H1 (cell line): ENCODE results near the gene CLEC4F. TPM values are rescaled to one million over a fixed set of nuclear protein-coding genes. Genes with fewer than 3 reads are reported as not detected.

Experiments
- CTCF ChIA-PET: fragments of 300-600 bp; sonication (Branson Sonifier 250); formaldehyde crosslinking; loops from one replicate; lab custom pipeline; 2021; ENCODE audit not compliant: partially characterized antibody; lab: Charles Lee
- POLR2A ChIA-PET: fragments of 300-600 bp; sonication (Branson Sonifier 250); formaldehyde crosslinking; loops from one replicate; lab custom pipeline; 2021; ENCODE audit warnings: inconsistent platforms; ENCODE audit not compliant: partially characterized antibody; lab: Charles Lee
- DNase-seq, 2 experiments: peaks; one replicate each; pipeline versions ENCODE4 v3.0.0 to v3.0.0-alpha.2; 2010 to 2022; ENCODE audit warnings: low spot score in 2 of 2, low read depth in 1 of 2, mixed read lengths in 1 of 2
- FAIRE-seq: peaks from 2 replicates; lab custom pipeline; 2011; peaks lifted over from hg19 to GRCh38; lab: Jason Lieb, UNC
- H2AFZ ChIP-seq: 2 replicates; pipeline ENCODE4 v1.8.1; 2012; ENCODE audit warnings: low read length, inconsistent platforms
- H2AK5ac ChIP-seq: 2 replicates; pipeline ENCODE4 v1.6.1; 2013; ENCODE audit warnings: low read depth, low read length
- H2BK120ac ChIP-seq: replicated peaks from 2 replicates; pipeline ENCODE3; 2013; ENCODE audit warnings: low read depth, low read length, inconsistent platforms
- H2BK12ac ChIP-seq: 2 replicates; pipeline ENCODE4 v1.6.1; 2013; ENCODE audit warnings: low read depth, low read length
- H2BK15ac ChIP-seq: 2 replicates; pipeline ENCODE4 v1.6.1; 2013; ENCODE audit warnings: low read length
- H2BK20ac ChIP-seq: 2 replicates; pipeline ENCODE4 v1.6.1; 2013; ENCODE audit warnings: low read length
- H2BK5ac ChIP-seq: 2 replicates; pipeline ENCODE4 v1.6.1; 2013; ENCODE audit warnings: low read depth, low read length
- H3K14ac ChIP-seq: 2 replicates; pipeline ENCODE4 v1.6.1; 2013; ENCODE audit warnings: inconsistent platforms; ENCODE audit not compliant: insufficient read length
- H3K18ac ChIP-seq: 2 replicates; pipeline ENCODE4 v1.6.1; 2013; ENCODE audit warnings: low read length; ENCODE audit errors: extremely low read depth
- H3K23ac ChIP-seq: 2 replicates; pipeline ENCODE4 v1.6.1; 2013; ENCODE audit warnings: inconsistent platforms; ENCODE audit not compliant: insufficient read length
- H3K23me2 ChIP-seq: 2 replicates; pipeline ENCODE4 v1.6.1; 2013; ENCODE audit warnings: low read depth, low read length
- H3K27ac ChIP-seq: 2 replicates; pipeline ENCODE4 v1.6.1; 2011; ENCODE audit warnings: low read depth, low read length, inconsistent platforms
- H3K27me3 ChIP-seq, 4 experiments: replicated peaks in 1 of 4; 1 replicate in 1 of 4; 2 replicates in 3 of 4; pipeline versions ENCODE4 v1.6.1 to v1.8.1; 2011 to 2013; ENCODE audit warnings: low read length in 3 of 4, mild to moderate bottlenecking in 3 of 4, inconsistent platforms in 2 of 4, mixed read lengths in 2 of 4, moderate library complexity in 1 of 4; ENCODE audit not compliant: control insufficient read depth in 3 of 4, insufficient read depth in 3 of 4; ENCODE audit errors: extremely low read depth in 1 of 4
- H3K36me3 ChIP-seq, 4 experiments: 2 replicates each; pipeline versions ENCODE4 v1.6.1 to v1.8.1; 2011 to 2013; ENCODE audit warnings: mild to moderate bottlenecking in 4 of 4, low read length in 3 of 4, moderate library complexity in 2 of 4, control low read depth in 1 of 4, inconsistent platforms in 1 of 4; ENCODE audit not compliant: insufficient read depth in 4 of 4, control insufficient read depth in 2 of 4
- H3K4ac ChIP-seq: replicated peaks from 2 replicates; pipeline ENCODE3; 2013; ENCODE audit warnings: low read length, low read depth, mixed read lengths, inconsistent platforms; ENCODE audit not compliant: insufficient read length
- H3K4me1 ChIP-seq, 4 experiments: replicated peaks in 1 of 4; 1 replicate in 1 of 4; 2 replicates in 3 of 4; pipeline versions ENCODE4 v1.6.1 to v1.8.1; 2011 to 2013; ENCODE audit warnings: low read length in 3 of 4, inconsistent platforms in 2 of 4, mixed read lengths in 1 of 4; ENCODE audit not compliant: insufficient read depth in 4 of 4, control insufficient read depth in 3 of 4
- H3K4me2 ChIP-seq, 2 experiments: 2 replicates each; pipeline versions ENCODE4 v1.6.1 to v1.8.1; 2011 to 2013; ENCODE audit warnings: low read depth in 2 of 2, low read length in 2 of 2, control low read depth in 1 of 2, inconsistent platforms in 1 of 2, mild to moderate bottlenecking in 1 of 2; ENCODE audit not compliant: insufficient read depth in 1 of 2
- H3K4me3 ChIP-seq, 4 experiments: fragments of 200-600, 300-600 bp in 1 of 4; sonication (generic), shearing (Covaris generic), sonication (Bioruptor Twin) in 1 of 4; 2 replicates each; pipeline versions ENCODE4 v1.5.1 to v1.8.1; 2011 to 2016; ENCODE audit warnings: low read length in 4 of 4, low read depth in 3 of 4, control low read depth in 2 of 4, inconsistent platforms in 2 of 4, mild to moderate bottlenecking in 2 of 4, mixed read lengths in 1 of 4, moderate library complexity in 1 of 4; ENCODE audit not compliant: insufficient read depth in 2 of 4; ENCODE audit errors: extremely low read depth in 1 of 4
- H3K56ac ChIP-seq: replicated peaks from 2 replicates; pipeline ENCODE3; 2013; ENCODE audit warnings: low read depth, mild to moderate bottlenecking, mixed read lengths, low read length, inconsistent platforms; ENCODE audit not compliant: insufficient read length
- H3K79me1 ChIP-seq: 2 replicates; pipeline ENCODE4 v1.6.1; 2013; ENCODE audit warnings: low read depth, low read length, control low read depth
- H3K79me2 ChIP-seq, 2 experiments: 2 replicates each; pipeline versions ENCODE4 v1.6.1 to v1.8.1; 2012 to 2013; ENCODE audit warnings: low read length in 2 of 2, mild to moderate bottlenecking in 2 of 2, inconsistent platforms in 1 of 2; ENCODE audit not compliant: insufficient read depth in 2 of 2, control insufficient read depth in 1 of 2
- H3K9ac ChIP-seq, 4 experiments: replicated peaks in 1 of 4; 1 replicate in 1 of 4; 2 replicates in 3 of 4; pipeline versions ENCODE4 v1.6.1 to v1.8.1; 2011 to 2013; ENCODE audit warnings: low read depth in 3 of 4, low read length in 3 of 4, control low read depth in 2 of 4, mild to moderate bottlenecking in 2 of 4, moderate library complexity in 2 of 4, inconsistent platforms in 1 of 4; ENCODE audit errors: extremely low read depth in 1 of 4
- H3K9me3 ChIP-seq, 2 experiments: 2 replicates each; pipeline versions ENCODE4 v1.6.1 to v1.8.1; 2012 to 2013; ENCODE audit warnings: mild to moderate bottlenecking in 2 of 2, moderate library complexity in 2 of 2, control low read depth in 1 of 2, inconsistent platforms in 1 of 2, low read depth in 1 of 2, low read length in 1 of 2, mixed read lengths in 1 of 2; ENCODE audit not compliant: insufficient read depth in 2 of 2
- H4K20me1 ChIP-seq, 2 experiments: replicated peaks in 1 of 2; 2 replicates each; pipeline versions ENCODE3 to v1.8.1; 2011 to 2013; ENCODE audit warnings: inconsistent platforms in 2 of 2, low read length in 2 of 2, mild to moderate bottlenecking in 1 of 2; ENCODE audit not compliant: insufficient read depth in 2 of 2, control insufficient read depth in 1 of 2
- H4K5ac ChIP-seq: 2 replicates; pipeline ENCODE4 v1.6.1; 2013; ENCODE audit warnings: low read length, low read depth, mixed read lengths, inconsistent platforms; ENCODE audit not compliant: insufficient read length
- H4K8ac ChIP-seq: 2 replicates; pipeline ENCODE4 v1.8.0; 2013; ENCODE audit warnings: mild to moderate bottlenecking, moderate library complexity, low read length, inconsistent platforms; ENCODE audit not compliant: insufficient read depth; ENCODE audit errors: extremely low read depth
- H4K91ac ChIP-seq: replicated peaks from 2 replicates; pipeline ENCODE3; 2013; ENCODE audit warnings: low read length, mixed read lengths, inconsistent platforms; ENCODE audit not compliant: insufficient read length
- PHF8 ChIP-seq: fragments of 200-600 bp; sonication (generic); conservative IDR thresholded peaks from 2 replicates; pipeline ENCODE4 v1.7.1; 2012; ENCODE audit warnings: low read depth, mild to moderate bottlenecking, inconsistent platforms, low read length, moderate library complexity
- SP1 ChIP-seq: IDR thresholded peaks from 2 replicates; pipeline ENCODE4 v1.6.1; 2011; ENCODE audit warnings: low read depth, low read length
- WGBS, 2 experiments: shearing (Covaris generic) in 1 of 2; methylation state at CpG; one replicate each; pipeline versions ENCODE4 v1.1.6 to v1.1.7; 2013 to 2015; ENCODE audit warnings: low lambda C conversion rate in 2 of 2, mixed read lengths in 2 of 2, inconsistent platforms in 1 of 2, low coverage in 1 of 2, missing lambda C conversion rate in 1 of 2; ENCODE audit not compliant: insufficient replicate concordance in 2 of 2, insufficient coverage in 1 of 2, insufficient read length in 1 of 2; ENCODE audit errors: extremely low coverage in 1 of 2, missing lambda C conversion rate in 1 of 2; 5-methylcytosine and 5-hydroxymethylcytosine counted together
- polyA plus RNA-seq, 7 experiments: library from polyadenylated mRNA; depleted of rRNA in 3 of 7; stranded (reverse) in 5 of 7; unstranded in 2 of 7; fragments of >200 nt in 5 of 7; fragments of 200-250 nt in 2 of 7; gene quantifications; 1 replicate in 5 of 7; 2 replicates in 1 of 7; 4 replicates in 1 of 7; pipeline versions ENCODE4 v1.2.1 to v1.2.3, GENCODE V29; 2011 to 2013; ENCODE audit warnings: missing spikeins in 2 of 7, mixed read lengths in 2 of 7
- total RNA-seq: library from RNA; stranded (reverse); fragmentation: NEBNext Ultra II Directional; extraction: Animal tissue kit (Norgen Biotek cat#: 25700); gene quantifications from 2 replicates; pipeline ENCODE4 v1.2.1, GENCODE V29; 2021
- TF ChIP-seq, protein P1 (sequence below): IDR thresholded peaks from 2 replicates; pipeline ENCODE4 v1.6.1; 2012; ENCODE audit warnings: inconsistent platforms

Gene CLEC4F
- total and polyA plus RNA-seq, 2 of the 8 experiments (the other 6 are each of a cell fraction or from before 2014, with no cell fraction given) = not detected

DNA sequence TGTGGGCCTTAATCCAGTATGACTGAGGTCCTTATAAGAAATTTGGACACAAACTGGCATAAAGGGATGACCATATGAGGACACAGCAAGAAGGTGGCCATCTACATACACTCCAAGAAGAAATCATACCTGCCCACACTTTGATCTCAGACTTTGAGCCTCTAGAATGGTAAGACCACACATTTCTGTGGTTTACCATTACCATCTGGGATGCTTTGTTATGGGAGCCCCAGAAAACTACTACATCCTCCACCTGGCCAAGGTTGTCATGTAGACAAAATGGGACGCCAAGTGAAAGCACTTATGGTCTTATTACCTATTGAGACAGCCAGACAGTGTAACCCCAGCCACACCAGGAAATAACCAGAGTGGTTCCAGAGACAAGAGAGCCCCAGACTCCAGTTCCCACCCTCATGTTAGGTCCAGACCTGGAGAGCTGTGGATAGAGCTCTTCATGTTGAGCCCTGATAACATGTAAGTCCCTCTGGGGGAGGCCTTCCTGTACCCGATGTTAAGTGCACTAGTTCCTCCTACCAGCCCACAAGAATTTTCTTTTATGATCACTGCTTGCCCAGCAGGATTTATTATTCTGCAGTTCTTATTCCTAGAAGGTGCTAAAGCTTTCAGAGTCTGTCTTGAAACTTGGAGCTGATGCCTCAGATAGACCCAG lies 47.8 kb downstream of the CLEC4F start:
- WGBS, 2 experiments = 94% methylated on average over 2 of the region's 2 CpGs; no CpG with 5 or more reads in 1 of the 2 experiments
- H3K23me2 ChIP-seq = no peaks in the 10 kb centered on the region; the same call in 1 of the 2 replicates
- POLR2A ChIA-PET = interaction anchor here (0.8 to 1.6 kb wide), 3 partner anchors 13 to 479 kb away, joined by 3 read pairs; no protein-coding TSS in a partner anchor

More for the DNA sequence above, 47.8 kb downstream of the CLEC4F start:
- H3K27ac ChIP-seq = no peak overlapping the region
- no peak overlapping the region for H3K18ac ChIP-seq
- H2BK12ac ChIP-seq = no peak overlapping the region
- no peak overlapping the region for H3K56ac ChIP-seq
- H4K8ac ChIP-seq = no peak overlapping the region
- no peak overlapping the region for H2BK20ac ChIP-seq
- no peak overlapping the region for H2BK15ac ChIP-seq
- no peaks in the 10 kb centered on the region for H3K79me2 ChIP-seq
- TF ChIP-seq, protein P1, sequence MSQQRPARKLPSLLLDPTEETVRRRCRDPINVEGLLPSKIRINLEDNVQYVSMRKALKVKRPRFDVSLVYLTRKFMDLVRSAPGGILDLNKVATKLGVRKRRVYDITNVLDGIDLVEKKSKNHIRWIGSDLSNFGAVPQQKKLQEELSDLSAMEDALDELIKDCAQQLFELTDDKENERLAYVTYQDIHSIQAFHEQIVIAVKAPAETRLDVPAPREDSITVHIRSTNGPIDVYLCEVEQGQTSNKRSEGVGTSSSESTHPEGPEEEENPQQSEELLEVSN = no peak
- TF ChIP-seq PHF8 (no peak), SP1 (no peak)
- H3K36me3 ChIP-seq = no peaks in the 10 kb centered on the region
- no peak overlapping the region for H4K5ac ChIP-seq
- no peak overlapping the region for H3K23ac ChIP-seq
- H3K27me3 ChIP-seq = no peaks in the 10 kb centered on the region
- H4K20me1 ChIP-seq = no peaks in the 10 kb centered on the region
- H2AFZ ChIP-seq = no peak overlapping the region
- CTCF ChIA-PET = interaction anchor here (0.6 to 2.4 kb wide), 8 partner anchors 13 to 1033 kb away, joined by 3 to 13 read pairs (median 3); partner anchors contain the start of genes FIGLA and TGFA
- no peak overlapping the region for H2BK120ac ChIP-seq
- H3K4me1 ChIP-seq = peaks cover 2 to 14% (median 7%) of the 10 kb centered on the region in 4 experiments; a peak in 6 of 7 replicates
- no peaks in the 10 kb centered on the region for H3K9me3 ChIP-seq
- no peak overlapping the region for H2AK5ac ChIP-seq
- no peak overlapping the region for H3K4me2 ChIP-seq
- H3K79me1 ChIP-seq = no peaks in the 10 kb centered on the region
- DNase-seq = no peak
- no peak overlapping the region for H3K9ac ChIP-seq
- no peak overlapping the region for H4K91ac ChIP-seq
- no peak overlapping the region for H3K14ac ChIP-seq
- H3K4ac ChIP-seq = no peak overlapping the region
- H2BK5ac ChIP-seq = no peak overlapping the region
- FAIRE-seq = no peak
- H3K4me3 ChIP-seq = no peak overlapping the region
